NCI-H2196 (cell line): ENCODE measurements around the gene ZNF264.
A peak's percentile ranks its signal among the peaks of the same experiment; 100 is the strongest.
"Not testable (repeated sequence)": the region's sequence is repeated elsewhere in the genome, so short reads cannot be mapped to it uniquely, and the experiment has no call there.

Experiments
- DNase-seq: peaks from one replicate; lab custom pipeline; 2025; ENCODE audit not compliant: unreplicated experiment; lab: John Stamatoyannopoulos, UW

The ZNF264 gene

GRCh38 chr19:57191141-57192076 lies at the start of gene ZNF264:
TSS of gene ZNF264 (plus strand) at chr19:57191500. CDS start at chr19:57191914, 414 bp downstream.
- DNase-seq, result peak; percentile 88

DNA sequence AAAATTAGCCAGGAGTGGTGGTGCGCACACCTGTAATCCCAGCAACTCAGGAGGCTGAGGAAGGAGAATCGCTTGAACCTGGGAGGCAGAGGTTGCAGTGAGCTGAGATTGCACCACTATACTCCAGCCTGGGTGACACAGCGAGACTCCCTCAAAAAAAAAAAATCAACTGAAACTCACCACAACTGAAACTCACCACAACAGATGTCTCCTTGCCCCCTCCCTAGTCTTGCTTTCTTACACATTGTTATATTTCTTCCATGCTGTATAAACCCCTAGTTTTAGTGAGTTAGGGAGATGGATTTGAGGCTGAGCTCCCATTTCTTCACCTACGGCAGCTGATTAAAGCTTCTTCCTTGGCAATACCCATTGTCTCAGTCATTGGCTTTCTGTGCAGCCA lies 49.6 kb upstream of the ZNF264 start:
- DNase-seq, result no peak

GRCh38 chr19:57152921-57153320 lies 38.4 kb upstream of the ZNF264 start:
- DNase-seq, result no peak

- no peak for DNase-seq
These were observed 29.2 kb upstream of the ZNF264 start for GRCh38 chr19:57161985-57162539.

- no peak for DNase-seq
These were observed 25.5 kb upstream of the ZNF264 start for GRCh38 chr19:57165846-57166245.

- no peak for DNase-seq
These were observed 23.9 kb upstream of the ZNF264 start, which contains the start of gene DUXA for GRCh38 chr19:57167385-57167784. TSS of gene DUXA (minus strand) at chr19:57167485. CDS start at chr19:57167443, 42 bp downstream.

GRCh38 chr19:57171551-57172081 lies 19.7 kb upstream of the ZNF264 start:
- DNase-seq, result no peak

GRCh38 chr19:57190301-57190700 lies 999 bp upstream of the ZNF264 start:
- DNase-seq, result no peak

- no peak for DNase-seq
These were observed 749 bp downstream of the ZNF264 start for GRCh38 chr19:57192077-57192420.

DNA sequence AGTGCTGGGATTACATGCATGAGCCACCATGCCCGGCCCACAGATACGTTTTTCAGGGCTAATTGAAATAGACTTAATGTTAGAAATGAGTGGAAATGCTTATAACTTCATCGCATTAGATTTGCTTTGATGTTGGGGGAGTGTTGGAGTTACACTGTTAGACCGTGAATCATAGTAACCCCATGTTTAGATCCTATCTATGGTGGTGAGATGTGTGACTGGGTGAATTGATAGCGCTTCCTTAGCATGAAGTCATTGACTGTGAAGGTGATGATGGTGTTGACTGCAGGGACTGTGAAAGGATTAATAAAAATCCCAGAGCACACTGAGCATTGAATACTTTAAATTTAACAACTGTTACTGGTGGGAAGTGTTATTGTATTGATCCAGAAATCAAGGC lies 1.7 kb downstream of the ZNF264 start:
- DNase-seq, result no peak

- DNase-seq, result not testable (repeated sequence)
These were observed 6.6 kb downstream of the ZNF264 start for GRCh38 chr19:57197874-57198273.

- DNase-seq, result no peak
These were observed 10.9 kb downstream of the ZNF264 start for GRCh38 chr19:57202160-57202559.

- DNase-seq, result no peak
These were observed 19.1 kb downstream of the ZNF264 start for GRCh38 chr19:57210381-57210780.

- DNase-seq, result no peak
These were observed 20.8 kb downstream of the ZNF264 start for GRCh38 chr19:57212109-57212508.

DNA sequence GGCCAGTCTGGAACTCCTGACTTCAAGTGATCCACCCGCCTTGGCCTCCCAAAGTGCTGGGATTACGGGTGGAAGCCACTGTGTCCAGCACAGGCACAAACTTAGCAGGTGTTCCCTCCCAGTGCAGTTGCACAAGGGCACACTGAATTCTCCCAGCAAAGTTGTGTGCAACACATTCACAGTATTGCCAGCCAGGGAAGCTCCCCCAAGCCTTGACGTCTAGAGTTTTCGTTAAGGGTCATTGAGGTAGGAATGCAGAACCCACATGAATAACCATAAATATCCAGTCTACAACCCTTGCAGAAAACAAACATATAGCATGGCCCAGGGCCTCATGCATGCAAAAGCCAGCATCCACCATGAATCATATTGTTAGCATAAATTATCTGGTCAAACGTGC lies 36.2 kb downstream of the ZNF264 start:
- DNase-seq, result no peak

- DNase-seq, result no peak
These were observed 40.4 kb downstream of the ZNF264 start for GRCh38 chr19:57231686-57232085.

GRCh38 chr19:57233207-57233606 lies 41.9 kb downstream of the ZNF264 start:
- DNase-seq, result no peak

- no peak for DNase-seq
These were observed 48.6 kb downstream of the ZNF264 start for GRCh38 chr19:57239982-57240310.

GRCh38 chr19:57240311-57241090 lies 49.2 kb downstream of the ZNF264 start, which contains the start of gene ZNF805:
TSS of gene ZNF805 (plus strand) at chr19:57240632. CDS start at chr19:57240892, 260 bp downstream.
- peak; percentile 92 for DNase-seq

DNA sequence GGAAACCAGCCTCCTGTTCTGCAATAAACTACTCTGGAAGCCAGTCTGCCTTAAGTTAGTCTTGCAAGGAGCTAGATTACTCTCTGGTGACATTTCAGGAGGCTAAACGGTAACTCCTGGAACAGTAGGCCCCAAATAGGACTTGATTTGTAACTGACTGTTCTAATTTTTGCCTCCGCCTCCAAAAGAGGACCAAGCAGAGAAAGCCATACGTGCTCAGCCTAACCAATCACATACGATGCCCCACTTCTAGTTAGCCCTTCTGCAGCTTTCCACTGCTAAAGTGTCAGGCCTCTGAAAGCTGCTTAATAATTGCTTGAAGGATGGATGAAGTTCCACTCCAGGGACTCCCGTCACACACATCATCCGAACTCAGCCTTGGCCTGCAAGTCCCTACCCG lies 49.9 kb downstream of the ZNF264 start:
- no peak for DNase-seq

DNA sequence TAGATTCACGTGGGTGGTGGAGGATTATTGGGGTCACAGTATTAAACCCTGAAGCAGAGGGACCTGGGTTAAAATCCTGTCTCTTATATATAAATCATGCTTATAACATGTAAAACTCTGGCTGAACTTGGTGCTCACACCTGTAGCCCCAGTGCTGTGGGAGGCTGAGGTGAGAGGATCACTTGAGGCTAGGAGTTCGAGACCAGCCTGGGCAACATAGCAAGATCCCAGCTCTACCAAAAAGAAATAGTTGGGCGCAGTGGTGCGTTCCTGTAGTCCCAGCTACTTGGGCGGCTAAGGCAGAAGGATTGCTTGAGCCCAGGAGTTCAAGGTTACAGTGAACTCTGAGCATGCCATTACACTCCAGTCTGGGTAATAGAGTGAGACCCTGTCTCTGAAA lies 51.5 kb downstream of the ZNF264 start:
- DNase-seq, result no peak
